NOMO-1 (cell line): ENCODE results near the gene CACNA2D4.
A peak's percentile ranks its signal among the peaks of the same experiment; 100 is the strongest.

Source experiments
- DNase-seq, 2 experiments: peaks; one replicate each; lab custom pipeline; 2025; ENCODE audit not compliant: unreplicated experiment in 2 of 2; lab: John Stamatoyannopoulos, UW

CACNA2D4 gene

GRCh38 chr12:1935242-1935641 is 16.8 kb upstream of the CACNA2D4 start:
- DNase-seq: no peak

DNA sequence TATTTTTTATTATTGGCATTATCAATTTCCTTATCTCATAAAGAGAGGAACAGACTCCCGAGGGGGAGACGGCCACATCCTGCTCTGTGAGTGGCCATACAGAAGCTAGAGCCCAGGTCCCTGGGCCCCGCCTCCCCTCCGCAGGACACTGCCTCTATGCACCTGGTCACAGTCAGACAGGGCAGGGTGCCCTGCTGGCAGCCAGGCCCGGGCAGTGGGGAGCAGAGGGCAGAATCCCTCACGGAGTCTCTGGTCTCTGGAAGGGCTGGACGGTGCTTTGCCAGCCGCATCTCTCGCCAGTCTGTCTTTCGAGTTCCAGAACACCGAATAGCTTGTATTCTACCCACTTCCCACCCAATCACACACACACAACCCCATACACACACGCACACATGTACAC is 16.4 kb upstream of the CACNA2D4 start:
- no peak for DNase-seq

GRCh38 chr12:1934068-1934467 is 15.6 kb upstream of the CACNA2D4 start:
- DNase-seq: no peak

DNA sequence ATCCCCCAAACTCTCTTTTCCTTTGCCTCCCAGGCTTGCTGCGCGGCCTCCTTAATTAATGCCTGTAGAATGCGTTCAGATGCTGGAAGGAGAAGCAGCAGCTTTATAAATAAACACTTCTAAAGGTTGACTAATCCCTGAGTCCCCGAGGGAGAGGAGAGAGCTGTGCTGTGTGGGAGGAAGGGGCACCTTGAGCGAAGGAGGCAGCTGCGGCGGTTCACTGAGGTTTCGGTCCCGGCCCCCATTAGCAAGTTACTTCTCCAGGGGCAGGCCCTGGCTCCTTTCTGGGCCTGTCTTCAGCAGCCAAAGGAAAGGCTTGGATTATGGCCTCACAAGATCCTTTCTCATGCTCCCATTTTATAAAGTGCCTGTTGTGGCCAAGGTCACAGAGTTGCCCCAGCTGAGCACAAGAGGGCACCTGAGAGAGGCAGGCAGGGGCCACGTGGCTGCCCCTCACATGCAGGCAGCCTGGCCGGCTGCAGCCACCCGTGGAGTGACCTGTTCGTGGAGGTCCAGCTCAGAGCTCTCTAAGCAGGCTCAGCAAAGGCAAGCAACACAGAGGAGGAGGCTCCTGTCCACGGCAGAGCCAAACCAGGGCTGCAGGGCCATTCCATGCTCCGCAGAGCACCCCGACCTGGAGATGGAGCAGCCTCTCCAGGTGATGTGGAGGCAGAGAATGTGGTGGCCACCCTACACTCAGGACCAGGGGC is 15.0 kb upstream of the CACNA2D4 start:
- no peak for DNase-seq

DNA sequence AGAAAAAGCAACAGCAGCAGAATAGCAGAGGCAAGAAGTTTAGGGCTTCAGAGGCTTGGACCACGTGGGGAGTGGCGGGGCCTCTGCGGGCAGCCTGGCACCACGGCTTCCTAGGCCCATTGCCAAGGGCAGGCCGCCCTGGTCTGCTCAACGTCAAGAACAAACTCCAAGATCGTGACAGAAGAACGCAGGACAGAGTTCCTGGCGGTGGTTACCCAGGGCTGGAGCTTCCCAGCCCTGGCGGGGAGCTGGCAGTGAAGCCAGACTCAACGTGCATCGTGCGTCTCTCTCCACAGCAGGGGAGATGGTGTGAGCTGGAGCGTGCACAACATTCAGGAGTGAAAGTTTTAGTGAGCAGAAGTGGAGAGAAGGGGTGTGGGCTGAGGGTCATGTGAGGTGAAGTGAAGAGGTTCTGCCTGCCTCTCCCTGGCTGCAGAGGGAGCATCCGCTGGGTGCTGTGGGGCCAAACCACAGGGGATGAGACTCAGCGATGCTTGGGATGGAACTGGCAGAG is 13.9 kb upstream of the CACNA2D4 start:
- no peak for DNase-seq

- no peak for DNase-seq
Measured at GRCh38 chr12:1931642-1932041, 13.2 kb upstream of the CACNA2D4 start.

- DNase-seq: no peak
Measured at GRCh38 chr12:1930803-1931597, 12.5 kb upstream of the CACNA2D4 start.

DNA sequence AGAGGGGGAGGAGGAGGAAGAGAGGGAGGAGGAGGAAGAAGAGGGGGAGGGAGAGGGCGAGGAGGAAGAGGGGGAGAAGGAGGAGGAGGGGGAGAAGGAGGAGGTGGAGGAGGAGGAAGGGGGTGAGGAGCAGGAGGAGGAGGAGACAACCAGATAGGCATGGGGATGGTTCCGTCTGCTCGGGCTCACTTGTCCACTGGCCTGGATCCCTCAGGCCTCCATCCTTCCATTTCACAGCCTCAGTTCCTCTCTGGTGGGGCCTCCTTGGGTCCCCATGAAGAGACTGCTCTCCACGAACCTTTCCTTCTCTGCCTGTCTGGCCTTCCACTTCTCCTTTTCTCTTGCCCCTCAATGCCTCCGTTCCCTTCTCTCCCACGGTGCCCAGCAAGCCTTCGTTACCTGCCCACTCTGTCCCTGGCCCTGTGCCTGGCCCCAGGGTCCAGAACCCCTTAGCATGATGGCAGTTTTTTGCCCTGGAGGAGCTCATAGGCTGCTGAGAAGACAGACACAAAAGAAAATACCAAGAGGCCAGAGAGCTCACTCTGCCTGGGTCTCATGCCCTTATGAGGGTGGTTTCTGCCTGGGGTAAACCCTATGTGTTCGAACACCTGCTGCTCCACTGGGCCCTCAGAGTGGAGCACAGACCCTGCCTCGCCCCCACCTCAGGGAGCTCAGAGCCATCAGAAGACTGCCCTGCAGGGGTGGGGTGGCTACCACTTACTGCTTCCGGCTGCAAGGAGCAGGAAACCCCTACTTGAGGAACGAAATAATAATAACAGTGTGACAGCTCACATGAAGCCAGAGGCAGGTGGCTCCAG is 11.7 kb upstream of the CACNA2D4 start:
- peak; percentile 50 to 53 for DNase-seq

- DNase-seq: peak in 1 of 2 experiments; percentile 27
Measured at GRCh38 chr12:1929241-1929984, 11.0 kb upstream of the CACNA2D4 start.

GRCh38 chr12:1928439-1929121 is 10.1 kb upstream of the CACNA2D4 start:
- DNase-seq: no peak

GRCh38 chr12:1927751-1928351 is 9.4 kb upstream of the CACNA2D4 start:
- DNase-seq: no peak

- DNase-seq: no peak
Measured at GRCh38 chr12:1927051-1927680, 8.7 kb upstream of the CACNA2D4 start.

DNA sequence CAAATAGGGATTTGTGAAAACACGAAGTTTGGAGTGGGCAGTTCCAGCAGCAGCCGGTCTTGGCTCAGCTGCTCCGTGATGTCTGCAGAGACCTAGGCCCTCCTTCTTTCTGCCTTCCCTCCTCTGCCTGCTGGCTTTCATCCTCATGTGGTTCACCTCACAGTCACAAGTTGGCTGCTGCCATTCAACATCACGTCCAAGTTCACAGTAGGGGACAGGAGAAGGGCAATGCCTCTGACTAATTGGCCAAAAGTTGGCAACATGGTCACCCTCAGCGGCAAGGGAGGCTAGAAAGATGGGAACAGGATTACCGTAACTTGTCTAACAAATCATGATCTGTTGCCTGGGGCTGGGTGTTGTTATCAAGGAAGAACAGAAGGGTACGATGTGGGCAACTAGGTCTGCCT is 7.8 kb upstream of the CACNA2D4 start:
- no peak for DNase-seq

DNA sequence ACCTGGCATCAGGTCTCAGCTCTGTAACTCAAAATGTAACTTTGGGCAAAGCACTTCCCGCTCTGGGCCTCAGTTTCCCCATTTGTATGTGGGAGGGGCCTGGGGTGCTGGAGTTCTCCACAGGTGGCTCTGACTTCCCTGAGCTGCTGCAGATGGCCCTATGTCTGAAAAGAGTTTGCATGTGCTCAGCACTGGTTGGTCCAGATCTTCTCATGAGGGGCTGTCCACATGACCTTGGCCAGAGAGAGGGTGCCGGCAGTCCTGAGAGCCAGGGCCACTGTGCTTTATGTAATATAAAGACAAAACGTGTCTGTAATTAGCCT is 7.2 kb upstream of the CACNA2D4 start:
- DNase-seq: no peak

DNA sequence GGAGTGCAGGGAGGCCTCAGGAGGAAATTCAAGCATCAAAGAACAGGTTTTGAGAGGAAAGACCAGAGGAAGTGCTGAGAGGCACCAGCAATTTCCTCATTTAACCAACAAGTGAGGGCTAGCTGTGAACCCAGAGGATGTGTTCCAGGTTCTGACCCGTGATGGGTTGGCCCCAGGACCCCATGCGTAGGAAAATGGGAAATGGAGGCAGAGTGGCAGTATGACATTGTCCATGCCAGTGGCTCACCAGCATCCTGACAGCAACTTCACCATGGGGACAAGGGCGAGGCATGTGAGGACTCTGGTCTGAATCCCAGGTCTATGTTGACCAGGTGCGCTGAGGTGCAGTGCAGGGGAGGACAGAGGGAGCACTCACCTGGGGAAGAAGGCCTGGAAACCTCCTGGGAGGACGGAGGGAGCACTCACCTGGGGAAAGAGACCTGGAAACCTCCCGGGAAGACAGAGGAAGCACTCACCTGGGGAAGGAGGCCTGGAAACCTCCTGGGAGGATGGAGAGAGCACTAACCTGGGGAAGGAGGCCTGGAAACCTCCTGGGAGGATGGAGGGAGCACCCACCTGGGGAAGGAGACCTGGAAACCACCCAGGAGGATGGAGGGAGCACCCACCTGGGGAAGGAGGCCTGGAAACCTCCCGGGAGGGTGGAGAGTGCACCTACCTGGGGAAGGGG is 6.7 kb upstream of the CACNA2D4 start:
- DNase-seq: peak; percentile 14 to 35

DNA sequence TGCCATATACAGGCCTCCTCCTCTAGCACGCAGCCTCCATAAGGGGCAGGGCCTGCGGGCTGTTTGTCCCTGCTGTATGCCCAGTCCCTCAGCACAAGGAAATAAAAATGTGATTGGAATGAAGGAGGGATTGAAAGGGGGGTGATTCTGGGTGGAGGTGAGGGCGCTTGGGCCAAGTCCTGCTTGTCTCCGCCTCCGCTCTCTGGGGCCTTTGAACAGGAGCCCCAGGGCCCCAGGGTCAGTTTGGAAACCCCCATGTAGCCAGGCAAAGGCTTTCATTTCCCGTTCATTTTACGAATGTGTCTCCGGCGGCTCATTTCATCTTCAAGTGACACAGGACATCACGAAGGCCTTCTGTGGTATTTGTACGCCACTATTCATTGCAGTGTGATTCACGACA is 4.5 kb upstream of the CACNA2D4 start:
- DNase-seq: no peak

DNA sequence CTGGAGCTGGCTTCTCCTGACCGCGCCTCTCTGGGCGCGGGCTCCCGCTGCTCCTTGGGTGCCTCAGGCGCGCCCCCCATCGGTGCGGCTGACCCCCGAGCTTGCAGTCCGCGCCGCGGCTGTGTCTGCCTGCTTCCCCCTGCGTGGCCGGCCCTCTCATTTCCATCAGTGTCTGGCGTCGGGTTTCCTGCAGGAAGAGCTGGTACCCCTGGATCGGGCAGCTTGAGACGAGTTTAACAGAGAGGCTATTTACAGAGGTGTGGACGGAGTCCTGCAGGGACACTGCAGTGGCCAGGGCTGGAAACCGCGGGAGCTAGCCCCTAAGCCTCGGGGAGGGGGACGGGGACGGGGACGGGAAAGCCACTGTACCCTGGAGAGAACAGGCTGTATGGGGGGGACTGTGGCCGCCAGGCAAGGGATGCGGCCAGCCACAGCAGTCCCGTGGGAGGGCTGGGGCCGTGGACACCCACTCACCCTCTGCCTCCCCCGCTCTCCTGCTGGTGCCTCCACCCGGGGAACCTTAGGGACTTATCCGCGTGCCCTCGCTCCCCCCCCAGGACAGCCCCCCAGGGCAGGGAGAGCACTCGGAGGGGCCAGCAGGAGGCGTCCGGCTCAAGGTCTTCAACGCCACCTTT is 3.7 kb upstream of the CACNA2D4 start:
- DNase-seq: no peak

DNA sequence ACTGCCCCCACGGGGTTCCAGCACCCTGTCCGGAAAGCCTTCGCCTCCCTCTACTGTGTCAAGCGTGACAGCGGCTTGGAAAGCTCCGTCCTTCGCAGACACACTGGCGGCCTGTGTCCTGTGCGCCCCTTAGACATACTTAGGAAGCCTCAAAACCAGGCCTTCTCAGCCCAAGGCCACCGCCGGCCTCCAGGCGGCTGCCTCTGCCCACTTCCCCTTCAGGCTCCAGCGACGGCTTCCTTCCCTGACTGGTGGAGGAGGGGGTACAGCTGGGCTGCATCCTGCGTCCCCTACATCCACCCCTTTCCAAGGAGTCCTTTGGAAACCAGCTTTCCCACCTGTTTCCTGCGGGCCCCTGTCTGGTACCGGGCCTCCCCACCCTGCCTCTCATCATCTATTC is 2.5 kb upstream of the CACNA2D4 start:
- peak; percentile 72 to 74 for DNase-seq
